HEK293 (cell line): ENCODE measurements around the gene MID1IP1.

Experiments
- CTCF ChIA-PET: fragments of 350-600 bp; formaldehyde crosslinking; extraction: SDS; loops from one replicate; lab custom pipeline; 2021; ENCODE audit warnings: antibody characterized with exemption; lab: Yijun Ruan, JAX
- POLR2A ChIA-PET: fragments of 300-600 bp; formaldehyde crosslinking; extraction: SDS; loops from one replicate; lab custom pipeline; 2020; ENCODE audit warnings: antibody characterized with exemption, inconsistent platforms; lab: Yijun Ruan, JAX
- H3K27ac ChIP-seq: fragments of 200-500 bp; sonication (Bioruptor generic); 2 replicates; pipeline ENCODE4 v1.5.1; 2014; ENCODE audit warnings: low read depth, low read length, control low read depth, inconsistent platforms; ENCODE audit errors: extremely low read depth
- H3K36me3 ChIP-seq, 2 experiments: fragments of 200-500 bp in 1 of 2; sonication (Bioruptor generic) in 1 of 2; 1 replicate in 1 of 2; 2 replicates in 1 of 2; pipeline ENCODE4 v1.5.1; 2014 to 2017; ENCODE audit warnings: inconsistent platforms in 2 of 2, low read length in 2 of 2; ENCODE audit not compliant: control insufficient read depth in 2 of 2, insufficient read depth in 1 of 2
- H3K4me1 ChIP-seq: fragments of 200-500 bp; sonication (Bioruptor generic); 2 replicates; pipeline ENCODE4 v1.5.1; 2014; ENCODE audit warnings: mild to moderate bottlenecking, low read length, inconsistent platforms; ENCODE audit not compliant: control insufficient read depth, insufficient read depth
- H3K4me3 ChIP-seq: 2 replicates; pipeline ENCODE4 v1.5.1; 2011; ENCODE audit warnings: low read depth, mild to moderate bottlenecking, control low read depth, low read length, moderate library complexity
- H3K9me3 ChIP-seq: fragments of 200-500 bp; sonication (Bioruptor generic); 2 replicates; pipeline ENCODE4 v1.5.1; 2014; ENCODE audit warnings: low read depth, low read length, inconsistent platforms; ENCODE audit not compliant: control insufficient read depth, insufficient read depth
- HOXC10 ChIP-seq: sonication (generic); formaldehyde crosslinking; IDR thresholded peaks from 2 replicates; pipeline ENCODE4 v1.8.1; 2023; ENCODE audit warnings: mild to moderate bottlenecking, missing genetic modification reagents
- MYNN ChIP-seq: fragments of 450-650 bp; formaldehyde crosslinking; IDR thresholded peaks from 2 replicates; pipeline ENCODE4 v1.5.1; 2016; ENCODE audit warnings: missing biosample characterization, missing genetic modification characterization, borderline replicate concordance
- PBX3 ChIP-seq: sonication (generic); formaldehyde crosslinking; IDR thresholded peaks from 2 replicates; pipeline ENCODE4 v1.8.1; 2022; ENCODE audit warnings: mild to moderate bottlenecking, moderate library complexity, missing genetic modification reagents
- PRDM1 ChIP-seq: fragments of 450-650 bp; formaldehyde crosslinking; IDR thresholded peaks from 2 replicates; pipeline ENCODE4; 2016; ENCODE audit warnings: missing biosample characterization, missing genetic modification characterization
- ZNF221 ChIP-seq: fragments of 450-650 bp; formaldehyde crosslinking; IDR thresholded peaks from 2 replicates; pipeline ENCODE4 v1.5.1; 2017; ENCODE audit warnings: missing biosample characterization, missing genetic modification characterization, borderline replicate concordance
- ZNF350 ChIP-seq: fragments of 450-650 bp; formaldehyde crosslinking; IDR thresholded peaks from 2 replicates; pipeline ENCODE4 v1.5.0; 2017; ENCODE audit warnings: missing biosample characterization, mild to moderate bottlenecking, missing genetic modification characterization
- ZNF416 ChIP-seq: fragments of 450-650 bp; formaldehyde crosslinking; IDR thresholded peaks from 2 replicates; pipeline ENCODE4 v1.5.1; 2016; ENCODE audit warnings: missing biosample characterization, missing genetic modification characterization
- ZNF488 ChIP-seq: fragments of 450-650 bp; formaldehyde crosslinking; IDR thresholded peaks from 2 replicates; pipeline ENCODE4 v1.5.1; 2016; ENCODE audit warnings: missing biosample characterization, missing genetic modification characterization
- ZNF501 ChIP-seq: fragments of 450-650 bp; formaldehyde crosslinking; IDR thresholded peaks from 2 replicates; pipeline ENCODE4 v1.5.1; 2016; ENCODE audit warnings: missing biosample characterization, missing genetic modification characterization
- ZNF600 ChIP-seq: fragments of 450-650 bp; formaldehyde crosslinking; IDR thresholded peaks from 2 replicates; pipeline ENCODE4 v1.5.1; 2016; ENCODE audit warnings: missing biosample characterization, missing genetic modification characterization
- ZNF621 ChIP-seq: fragments of 450-650 bp; formaldehyde crosslinking; IDR thresholded peaks from 2 replicates; pipeline ENCODE4 v1.5.1; 2017; ENCODE audit warnings: missing biosample characterization, missing genetic modification characterization
- ZNF664 ChIP-seq: fragments of 450-650 bp; formaldehyde crosslinking; IDR thresholded peaks from 2 replicates; pipeline ENCODE4 v1.5.1; 2016; ENCODE audit warnings: missing biosample characterization, missing genetic modification characterization
- ZNF677 ChIP-seq: fragments of 450-650 bp; IDR thresholded peaks from 2 replicates; pipeline ENCODE4 v1.5.0; 2018; ENCODE audit warnings: missing biosample characterization, mild to moderate bottlenecking, missing genetic modification characterization, moderate library complexity
- ZNF747 ChIP-seq: fragments of 450-650 bp; formaldehyde crosslinking; IDR thresholded peaks from 2 replicates; pipeline ENCODE4 v1.5.1; 2016; ENCODE audit warnings: missing biosample characterization, missing genetic modification characterization
- ZNF776 ChIP-seq: fragments of 450-650 bp; formaldehyde crosslinking; IDR thresholded peaks from 2 replicates; pipeline ENCODE4 v1.5.0; 2017; ENCODE audit warnings: missing biosample characterization, missing genetic modification characterization, borderline replicate concordance
- ZNF791 ChIP-seq: fragments of 450-650 bp; formaldehyde crosslinking; IDR thresholded peaks from 2 replicates; pipeline ENCODE4 v1.5.1; 2016; ENCODE audit warnings: missing biosample characterization, missing genetic modification characterization
- ZNF837 ChIP-seq: fragments of 450-650 bp; formaldehyde crosslinking; IDR thresholded peaks from 2 replicates; pipeline ENCODE4 v1.5.1; 2016; ENCODE audit warnings: missing biosample characterization, missing genetic modification characterization
- ZSCAN30 ChIP-seq: fragments of 450-650 bp; IDR thresholded peaks from 2 replicates; pipeline ENCODE4 v1.5.1; 2018; ENCODE audit warnings: missing biosample characterization, mild to moderate bottlenecking, missing genetic modification characterization, moderate library complexity
- TF ChIP-seq, protein P1 (sequence below): fragments of 450-650 bp; formaldehyde crosslinking; IDR thresholded peaks from 2 replicates; pipeline ENCODE4 v1.5.0; 2017; ENCODE audit warnings: missing biosample characterization, missing genetic modification characterization, borderline replicate concordance
- TF ChIP-seq, protein P2 (sequence below): fragments of 450-650 bp; formaldehyde crosslinking; IDR thresholded peaks from 2 replicates; pipeline ENCODE4 v1.5.1; 2017; ENCODE audit warnings: missing biosample characterization, mild to moderate bottlenecking, missing genetic modification characterization, moderate library complexity

MID1IP1 gene

GRCh38 chrX:38848671-38849455 is 47.6 kb downstream of the MID1IP1 start:
- Histone ChIP-seq H3K4me1 (no peaks in the 10 kb centered on the region), H3K4me3 (no peak overlapping the region), H3K36me3 (no peaks in the 10 kb centered on the region)
- TF ChIP-seq PBX3 (CRISPR knock-in tag) (no peak), ZNF664 (tag by site-specific recombination) (no peak), HOXC10 (no peak), ZNF776 (no peak), ZNF677 (no peak), ZNF488 (no peak), ZNF791 (tag by site-specific recombination) (no peak), ZNF621 (tag by site-specific recombination) (no peak), ZNF221 (tag by site-specific recombination) (no peak), ZSCAN30 (tag by site-specific recombination) (no peak), ZNF600 (tag by site-specific recombination) (no peak), ZNF416 (tag by site-specific recombination) (no peak), MYNN (tag by site-specific recombination) (no peak), ZNF350 (tag by site-specific recombination) (no peak), ZNF837 (tag by site-specific recombination) (no peak), ZNF747 (tag by site-specific recombination) (no peak), ZNF501 (tag by site-specific recombination) (no peak), PRDM1 (tag by site-specific recombination) (no peak)
- TF ChIP-seq, protein P1, sequence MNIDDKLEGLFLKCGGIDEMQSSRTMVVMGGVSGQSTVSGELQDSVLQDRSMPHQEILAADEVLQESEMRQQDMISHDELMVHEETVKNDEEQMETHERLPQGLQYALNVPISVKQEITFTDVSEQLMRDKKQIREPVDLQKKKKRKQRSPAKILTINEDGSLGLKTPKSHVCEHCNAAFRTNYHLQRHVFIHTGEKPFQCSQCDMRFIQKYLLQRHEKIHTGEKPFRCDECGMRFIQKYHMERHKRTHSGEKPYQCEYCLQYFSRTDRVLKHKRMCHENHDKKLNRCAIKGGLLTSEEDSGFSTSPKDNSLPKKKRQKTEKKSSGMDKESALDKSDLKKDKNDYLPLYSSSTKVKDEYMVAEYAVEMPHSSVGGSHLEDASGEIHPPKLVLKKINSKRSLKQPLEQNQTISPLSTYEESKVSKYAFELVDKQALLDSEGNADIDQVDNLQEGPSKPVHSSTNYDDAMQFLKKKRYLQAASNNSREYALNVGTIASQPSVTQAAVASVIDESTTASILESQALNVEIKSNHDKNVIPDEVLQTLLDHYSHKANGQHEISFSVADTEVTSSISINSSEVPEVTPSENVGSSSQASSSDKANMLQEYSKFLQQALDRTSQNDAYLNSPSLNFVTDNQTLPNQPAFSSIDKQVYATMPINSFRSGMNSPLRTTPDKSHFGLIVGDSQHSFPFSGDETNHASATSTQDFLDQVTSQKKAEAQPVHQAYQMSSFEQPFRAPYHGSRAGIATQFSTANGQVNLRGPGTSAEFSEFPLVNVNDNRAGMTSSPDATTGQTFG (tag by site-specific recombination): no peak
- TF ChIP-seq, protein P2, sequence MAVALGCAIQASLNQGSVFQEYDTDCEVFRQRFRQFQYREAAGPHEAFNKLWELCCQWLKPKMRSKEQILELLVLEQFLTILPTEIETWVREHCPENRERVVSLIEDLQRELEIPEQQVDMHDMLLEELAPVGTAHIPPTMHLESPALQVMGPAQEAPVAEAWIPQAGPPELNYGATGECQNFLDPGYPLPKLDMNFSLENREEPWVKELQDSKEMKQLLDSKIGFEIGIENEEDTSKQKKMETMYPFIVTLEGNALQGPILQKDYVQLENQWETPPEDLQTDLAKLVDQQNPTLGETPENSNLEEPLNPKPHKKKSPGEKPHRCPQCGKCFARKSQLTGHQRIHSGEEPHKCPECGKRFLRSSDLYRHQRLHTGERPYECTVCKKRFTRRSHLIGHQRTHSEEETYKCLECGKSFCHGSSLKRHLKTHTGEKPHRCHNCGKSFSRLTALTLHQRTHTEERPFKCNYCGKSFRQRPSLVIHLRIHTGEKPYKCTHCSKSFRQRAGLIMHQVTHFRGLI (tag by site-specific recombination): no peak
- TF ChIP-seq, all 188 proteins: peak for 0
- ChIA-PET POLR2A (no interaction called here), CTCF (no interaction called here)
- Histone ChIP-seq H3K9me3 (no peaks in the 10 kb centered on the region), H3K27ac (no peak overlapping the region)
